CD4-positive, alpha-beta T cell treated with Interleukin-21 for 1 hour (primary cell): ENCODE results near the gene NEDD9.

Source experiments
- DNase-seq: peaks from one replicate; pipeline ENCODE4 v3.0.0-alpha.2; 2020

The NEDD9 gene, protein sequence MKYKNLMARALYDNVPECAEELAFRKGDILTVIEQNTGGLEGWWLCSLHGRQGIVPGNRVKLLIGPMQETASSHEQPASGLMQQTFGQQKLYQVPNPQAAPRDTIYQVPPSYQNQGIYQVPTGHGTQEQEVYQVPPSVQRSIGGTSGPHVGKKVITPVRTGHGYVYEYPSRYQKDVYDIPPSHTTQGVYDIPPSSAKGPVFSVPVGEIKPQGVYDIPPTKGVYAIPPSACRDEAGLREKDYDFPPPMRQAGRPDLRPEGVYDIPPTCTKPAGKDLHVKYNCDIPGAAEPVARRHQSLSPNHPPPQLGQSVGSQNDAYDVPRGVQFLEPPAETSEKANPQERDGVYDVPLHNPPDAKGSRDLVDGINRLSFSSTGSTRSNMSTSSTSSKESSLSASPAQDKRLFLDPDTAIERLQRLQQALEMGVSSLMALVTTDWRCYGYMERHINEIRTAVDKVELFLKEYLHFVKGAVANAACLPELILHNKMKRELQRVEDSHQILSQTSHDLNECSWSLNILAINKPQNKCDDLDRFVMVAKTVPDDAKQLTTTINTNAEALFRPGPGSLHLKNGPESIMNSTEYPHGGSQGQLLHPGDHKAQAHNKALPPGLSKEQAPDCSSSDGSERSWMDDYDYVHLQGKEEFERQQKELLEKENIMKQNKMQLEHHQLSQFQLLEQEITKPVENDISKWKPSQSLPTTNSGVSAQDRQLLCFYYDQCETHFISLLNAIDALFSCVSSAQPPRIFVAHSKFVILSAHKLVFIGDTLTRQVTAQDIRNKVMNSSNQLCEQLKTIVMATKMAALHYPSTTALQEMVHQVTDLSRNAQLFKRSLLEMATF

DNA sequence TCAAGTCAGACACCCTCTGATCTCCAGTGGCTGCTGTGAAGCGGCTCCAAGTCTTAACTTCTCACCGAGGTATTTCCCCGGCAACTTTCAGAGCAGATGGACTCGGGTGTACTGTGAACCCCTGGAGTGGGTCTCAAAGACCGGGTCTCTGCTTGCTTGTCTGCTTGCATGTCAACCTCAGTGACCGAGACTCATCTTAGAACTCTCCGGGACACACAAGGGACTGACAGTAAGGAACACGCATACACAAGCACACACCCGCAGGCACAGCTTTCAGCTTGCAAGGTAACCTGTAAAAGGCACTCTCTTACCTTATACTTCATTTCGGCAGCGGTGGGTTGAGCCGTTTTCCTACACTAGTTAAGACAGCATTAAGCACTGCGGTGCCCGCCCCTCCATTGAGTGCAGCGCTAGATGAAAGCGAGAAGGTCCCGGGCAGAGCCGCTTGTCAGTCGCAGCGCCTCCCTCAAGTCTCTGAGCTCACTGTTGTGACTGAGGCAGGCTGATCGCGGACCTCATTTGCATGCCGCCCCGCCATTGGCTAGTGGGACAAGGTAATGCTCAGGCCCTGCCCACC lies at the start of gene NEDD9:
Gene NEDD9 (minus strand): TSS at position 476 of the 577 bp plus-strand sequence. CDS start 153 bp downstream, at position 323.
- DNase-seq: peak; percentile 96

GRCh38 chr6:11282245-11282644 lies 49.8 kb upstream of the NEDD9 start:
- no peak for DNase-seq

DNA sequence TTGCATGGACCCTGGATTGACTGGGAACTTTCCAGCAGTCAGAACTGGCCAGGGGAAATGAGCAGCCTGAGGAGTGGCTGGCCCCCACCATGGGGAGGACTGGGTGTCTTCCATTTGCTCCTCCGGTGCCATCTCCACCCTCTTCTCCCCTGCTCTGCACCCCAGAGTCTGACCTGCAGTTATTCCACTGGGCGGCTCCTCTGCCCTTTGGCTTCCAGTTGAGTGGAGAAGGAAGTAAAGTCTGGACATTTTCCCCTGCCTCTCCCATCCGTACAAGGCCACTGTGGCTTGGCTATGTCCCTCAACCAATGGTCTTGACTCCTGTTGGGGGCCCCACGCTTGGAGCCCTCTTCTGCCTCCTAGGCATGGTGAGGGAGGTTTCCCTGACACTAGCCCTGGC lies 47.9 kb upstream of the NEDD9 start:
- DNase-seq: no peak

- no peak for DNase-seq
Measured at GRCh38 chr6:11279284-11279689, 46.8 kb upstream of the NEDD9 start.

- no peak for DNase-seq
Measured at GRCh38 chr6:11278207-11278559, 45.7 kb upstream of the NEDD9 start.

- DNase-seq: peak; percentile 47
Measured at GRCh38 chr6:11277275-11278206, 45.1 kb upstream of the NEDD9 start.

DNA sequence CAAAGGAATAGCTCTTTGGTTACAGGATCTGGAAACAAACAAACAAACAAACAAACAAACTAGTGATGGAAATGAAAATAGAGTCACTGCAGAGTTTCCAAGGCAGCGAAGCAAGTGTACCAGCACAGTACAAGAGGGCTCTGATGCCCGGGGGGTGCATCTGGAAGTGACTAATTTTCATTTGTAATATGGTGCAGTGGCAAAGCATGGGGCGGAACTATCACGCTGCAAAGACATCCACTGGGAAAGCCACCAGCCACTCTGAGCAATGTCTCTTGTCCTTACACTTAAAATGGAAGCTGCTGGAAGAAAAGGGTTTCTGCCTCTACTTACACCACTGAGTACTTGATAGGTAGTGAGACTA lies 44.4 kb upstream of the NEDD9 start:
- no peak for DNase-seq

- DNase-seq: no peak
Measured at GRCh38 chr6:11276228-11276627, 43.8 kb upstream of the NEDD9 start.

DNA sequence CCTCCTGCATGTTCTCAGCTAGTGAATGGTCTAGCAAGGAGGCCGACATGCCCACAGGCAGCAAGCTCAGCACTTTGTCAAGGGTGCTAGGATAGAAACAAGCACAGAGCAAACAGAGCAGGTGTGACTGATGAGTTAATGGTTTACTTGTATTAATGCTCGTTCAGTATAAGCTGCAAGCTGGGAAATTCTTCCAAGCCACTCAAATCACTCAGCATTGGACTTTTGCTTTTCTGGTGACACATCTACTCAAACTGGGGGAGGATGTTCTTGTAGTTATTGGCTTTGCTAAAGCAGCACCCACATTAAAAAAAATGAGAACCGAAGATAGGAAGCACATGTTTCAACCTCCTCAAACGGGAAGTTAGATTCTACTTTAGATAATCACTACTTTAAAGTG lies 43.1 kb upstream of the NEDD9 start:
- DNase-seq: peak; percentile 49

- DNase-seq: no peak
Measured at GRCh38 chr6:11273406-11274065, 41.1 kb upstream of the NEDD9 start.

DNA sequence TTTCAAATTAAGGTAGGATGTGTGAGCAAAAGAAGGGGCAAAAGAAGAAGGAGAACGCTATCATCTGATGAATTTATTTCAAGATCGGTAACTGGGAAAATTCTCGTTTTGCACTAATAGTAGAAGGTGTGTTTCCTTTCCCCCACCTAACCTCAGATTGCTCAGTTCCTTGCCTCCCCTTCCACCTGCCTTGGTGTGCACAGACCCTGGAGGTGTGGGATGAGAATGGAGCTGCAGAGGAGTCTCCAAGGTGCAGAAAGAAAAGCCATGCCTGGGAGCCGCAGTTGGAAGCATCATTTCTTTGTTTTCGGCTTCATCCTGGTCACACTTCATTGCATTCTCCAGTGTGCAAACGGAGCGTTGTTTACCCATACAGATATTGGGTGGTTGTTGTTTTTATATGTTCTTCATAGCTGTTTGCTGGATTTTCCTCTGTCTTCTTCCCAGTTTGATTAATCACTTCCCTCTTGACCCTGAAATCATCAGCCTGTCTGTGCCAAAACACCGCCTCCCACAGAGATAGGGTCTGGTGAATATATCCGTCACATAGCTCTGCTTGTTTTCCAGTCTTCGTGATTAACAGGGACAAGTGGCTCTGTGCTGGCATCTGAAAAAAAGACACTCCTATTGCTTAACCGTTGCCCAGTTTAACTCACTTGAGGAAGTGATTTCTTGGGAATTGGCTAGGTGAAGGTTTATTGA lies 40.2 kb upstream of the NEDD9 start:
- no peak for DNase-seq

GRCh38 chr6:11271228-11272020 lies 39.0 kb upstream of the NEDD9 start:
- no peak for DNase-seq

DNA sequence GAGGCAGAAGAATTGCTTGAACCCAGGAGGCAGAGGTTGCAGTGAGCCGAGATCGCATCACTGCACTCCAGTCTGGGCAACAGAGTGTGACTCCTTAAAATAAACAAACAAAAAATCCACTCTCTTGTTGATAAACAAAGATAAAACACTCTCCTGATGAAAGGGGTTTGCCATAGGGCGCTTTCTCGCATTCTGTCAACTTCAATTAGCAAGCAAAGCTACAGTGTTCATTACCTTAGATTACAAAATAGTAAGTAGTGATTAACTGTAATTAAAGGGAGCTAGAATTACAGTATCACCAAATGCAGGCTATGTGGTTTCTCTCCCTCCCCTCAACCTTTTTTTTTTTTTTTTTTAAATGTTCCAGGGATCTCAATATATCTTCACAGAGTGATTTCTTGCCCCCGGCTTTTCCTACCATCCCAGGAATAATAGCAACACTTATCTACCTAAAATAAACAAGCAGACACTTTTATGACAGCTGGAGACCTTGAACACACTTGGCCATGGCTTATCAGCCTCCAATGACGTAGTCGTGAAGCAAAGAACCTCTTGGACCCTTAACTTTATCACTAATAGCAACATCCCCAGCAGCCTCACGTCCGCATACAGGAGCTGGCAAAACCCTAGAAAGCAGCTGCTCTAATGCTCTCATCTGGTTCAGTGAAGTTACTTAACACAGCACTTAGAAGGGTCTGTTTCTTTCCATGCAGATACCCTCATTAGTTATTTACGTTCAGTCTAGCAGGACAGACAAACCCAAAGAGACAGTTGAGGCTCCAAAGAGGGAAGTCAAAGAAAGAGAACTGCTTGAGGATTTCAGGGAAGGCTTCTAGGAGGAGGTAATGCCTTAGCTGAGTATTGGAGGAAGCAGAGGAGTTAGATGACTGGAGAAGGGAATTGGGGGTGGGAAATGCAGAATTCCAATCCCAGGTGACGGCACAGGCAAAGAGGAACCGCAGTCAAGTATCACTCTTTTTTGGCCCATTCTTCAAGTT lies 37.9 kb upstream of the NEDD9 start:
- no peak for DNase-seq

- DNase-seq: no peak
Measured at GRCh38 chr6:11268978-11269377, 36.5 kb upstream of the NEDD9 start.

GRCh38 chr6:11266926-11267325 lies 34.5 kb upstream of the NEDD9 start:
- no peak for DNase-seq

GRCh38 chr6:11265932-11266331 lies 33.5 kb upstream of the NEDD9 start:
- no peak for DNase-seq

DNA sequence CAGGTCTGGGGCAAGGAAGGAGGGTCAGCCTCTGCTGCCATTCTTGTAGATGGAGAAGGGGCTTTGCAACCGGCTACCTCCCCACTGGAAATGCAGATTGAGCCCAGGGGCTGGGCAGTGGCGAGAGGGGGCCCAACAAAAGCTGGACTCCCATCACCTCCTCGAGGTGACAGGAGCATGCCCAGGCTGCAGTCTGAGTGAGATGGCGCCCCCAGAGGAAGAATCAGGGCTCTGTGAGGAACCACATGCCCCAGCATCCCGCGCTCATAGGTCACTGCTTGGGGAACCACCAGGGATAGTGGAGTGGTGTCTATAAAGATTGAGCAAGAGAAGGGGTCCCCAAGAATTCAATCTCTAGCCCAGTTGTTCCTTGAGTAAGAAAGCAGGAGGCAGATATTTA lies 31.6 kb upstream of the NEDD9 start:
- no peak for DNase-seq

GRCh38 chr6:11263291-11263775 lies 30.9 kb upstream of the NEDD9 start:
- no peak for DNase-seq

GRCh38 chr6:11262242-11262641 lies 29.8 kb upstream of the NEDD9 start:
- no peak for DNase-seq
